GM18868 (cell line): ENCODE data around the gene SLC22A23.

Source experiments
- ATAC-seq: cut with Tn5 transposase; IDR thresholded peaks from one replicate; pipeline ENCODE4 v1.9.1; 2021; ENCODE audit warnings: mild to moderate bottlenecking, moderate library complexity; ENCODE audit not compliant: unreplicated experiment

Gene SLC22A23

GRCh38 chr6:3423439-3424184 is 33.2 kb downstream of the SLC22A23 start:
- ATAC-seq = no peak

- no peak for ATAC-seq
Measured at GRCh38 chr6:3422435-3423070, 34.3 kb downstream of the SLC22A23 start.

- no peak for ATAC-seq
Measured at GRCh38 chr6:3421791-3422434, 34.9 kb downstream of the SLC22A23 start.

GRCh38 chr6:3421143-3421542 is 35.7 kb downstream of the SLC22A23 start:
- ATAC-seq = no peak

GRCh38 chr6:3419624-3420272 is 37.1 kb downstream of the SLC22A23 start:
- no peak for ATAC-seq

- no peak for ATAC-seq
Measured at GRCh38 chr6:3418496-3419060, 38.3 kb downstream of the SLC22A23 start.

GRCh38 chr6:3417473-3417872 is 39.4 kb downstream of the SLC22A23 start:
- no peak for ATAC-seq

GRCh38 chr6:3415490-3415889 is 41.4 kb downstream of the SLC22A23 start:
- no peak for ATAC-seq

- no peak for ATAC-seq
Measured at GRCh38 chr6:3415082-3415453, 41.8 kb downstream of the SLC22A23 start.

GRCh38 chr6:3414327-3415081 is 42.3 kb downstream of the SLC22A23 start:
- ATAC-seq = peak; percentile 57

GRCh38 chr6:3413592-3413991 is 43.3 kb downstream of the SLC22A23 start:
- ATAC-seq = no peak

- no peak for ATAC-seq
Measured at GRCh38 chr6:3412779-3413500, 43.9 kb downstream of the SLC22A23 start.

- ATAC-seq = no peak
Measured at GRCh38 chr6:3411967-3412778, 44.7 kb downstream of the SLC22A23 start.

- no peak for ATAC-seq
Measured at GRCh38 chr6:3410385-3411360, 46.2 kb downstream of the SLC22A23 start.

- ATAC-seq = no peak
Measured at GRCh38 chr6:3409699-3410384, 47.0 kb downstream of the SLC22A23 start.

GRCh38 chr6:3408665-3409064 is 48.2 kb downstream of the SLC22A23 start:
- no peak for ATAC-seq

- ATAC-seq = no peak
Measured at GRCh38 chr6:3407840-3408239, 49.0 kb downstream of the SLC22A23 start.
